Measurements from ENCODE around the gene GYG2.
A peak's percentile ranks its signal among the peaks of the same experiment; 100 is the strongest.
"Not testable (repeated sequence)": the region's sequence is repeated elsewhere in the genome, so short reads cannot be mapped to it uniquely, and the experiment has no call there.

GYG2 gene

DNA sequence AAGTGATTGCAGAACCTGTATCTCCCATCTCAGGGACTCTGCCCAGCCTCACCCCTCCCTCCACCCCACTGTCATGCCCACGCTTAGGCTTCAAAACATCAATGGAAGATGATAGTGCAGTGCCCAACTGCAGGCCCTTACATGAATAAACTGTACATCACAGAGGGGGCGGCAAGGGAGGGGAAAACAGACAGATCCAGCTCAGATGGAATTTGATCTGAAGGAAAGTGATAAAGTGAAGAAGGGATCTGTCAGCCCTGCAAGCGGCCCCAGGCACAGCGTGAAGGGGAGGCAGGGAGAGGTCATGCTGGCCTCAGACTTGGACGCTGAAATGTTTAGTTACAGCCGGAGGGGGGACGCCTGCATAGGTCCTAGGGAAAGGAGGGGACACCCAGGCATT lies 38.5 kb downstream of the GYG2 start:
- no peak for DNase-seq (ENCODE audit: low read depth in 2 of 2)

DNA sequence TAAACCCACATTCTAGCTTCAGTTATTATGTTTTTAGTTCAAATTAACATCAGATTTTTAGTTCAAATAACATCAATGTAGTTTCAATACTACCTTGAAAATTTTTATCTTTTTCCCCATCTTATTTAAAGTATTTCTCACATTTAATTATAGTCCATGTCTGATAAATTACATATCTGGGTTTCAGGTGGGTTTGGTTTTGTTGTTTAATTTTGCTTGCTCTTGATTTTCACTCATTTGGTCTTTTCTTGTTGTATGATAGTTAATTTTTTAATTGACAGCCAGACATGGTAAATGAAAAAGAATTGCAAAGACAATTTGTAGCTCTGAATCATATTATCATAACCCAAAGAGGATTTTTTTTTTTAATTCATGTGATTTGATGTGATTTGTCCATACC lies 41.9 kb downstream of the GYG2 start:
- DNase-seq (ENCODE audit: low read depth in 2 of 2) = no peak

DNA sequence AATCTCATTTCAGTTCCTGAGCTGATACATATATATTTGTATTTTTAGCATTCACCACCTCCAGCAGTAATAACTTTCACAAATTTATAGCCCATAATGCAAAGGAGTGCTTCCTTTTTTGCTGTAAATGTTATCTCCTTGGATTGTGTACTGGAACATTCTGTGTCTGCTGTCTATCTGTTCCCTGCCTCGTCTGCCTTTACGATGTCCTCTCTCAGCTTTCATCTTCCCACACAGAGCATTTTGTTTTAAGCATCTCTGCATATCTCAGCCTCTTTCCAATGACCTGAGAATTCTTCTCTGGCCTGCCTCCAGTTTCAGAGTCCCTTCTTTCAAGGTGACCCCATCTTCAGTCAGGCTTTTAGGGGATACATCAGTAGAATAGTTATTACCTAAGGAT lies 43.1 kb downstream of the GYG2 start:
- no peak for DNase-seq (ENCODE audit: low read depth in 2 of 2)

DNA sequence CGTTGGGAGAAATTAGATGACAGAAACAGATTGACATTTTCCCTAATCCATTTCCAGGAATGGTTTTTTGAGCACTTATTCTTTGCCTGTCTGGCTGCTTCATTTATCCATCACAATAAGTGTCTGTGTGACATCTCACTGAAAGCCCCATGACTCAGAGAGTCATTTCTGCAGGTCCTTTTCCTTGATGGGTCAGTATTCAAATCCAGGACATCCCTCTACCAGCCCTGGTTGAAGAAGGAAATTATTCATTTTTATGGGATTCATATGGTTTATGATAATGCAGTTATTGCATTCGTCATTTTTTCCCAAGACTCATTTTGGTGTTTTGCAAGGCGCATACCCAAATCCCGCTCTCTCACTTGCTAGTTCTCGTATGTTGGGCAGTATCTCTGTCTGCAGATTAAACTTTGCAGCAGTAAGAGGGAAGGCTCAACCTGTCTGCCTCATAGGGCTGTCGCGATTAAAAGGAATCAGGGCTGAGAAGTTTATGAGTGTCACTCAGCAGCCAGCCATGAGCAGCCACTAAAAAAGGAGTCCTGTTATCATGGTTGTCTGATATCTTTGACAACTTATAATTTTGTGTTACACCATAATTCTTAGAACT lies 44.0 kb downstream of the GYG2 start:
- DNase-seq (ENCODE audit: low read depth in 2 of 2) = no peak

DNA sequence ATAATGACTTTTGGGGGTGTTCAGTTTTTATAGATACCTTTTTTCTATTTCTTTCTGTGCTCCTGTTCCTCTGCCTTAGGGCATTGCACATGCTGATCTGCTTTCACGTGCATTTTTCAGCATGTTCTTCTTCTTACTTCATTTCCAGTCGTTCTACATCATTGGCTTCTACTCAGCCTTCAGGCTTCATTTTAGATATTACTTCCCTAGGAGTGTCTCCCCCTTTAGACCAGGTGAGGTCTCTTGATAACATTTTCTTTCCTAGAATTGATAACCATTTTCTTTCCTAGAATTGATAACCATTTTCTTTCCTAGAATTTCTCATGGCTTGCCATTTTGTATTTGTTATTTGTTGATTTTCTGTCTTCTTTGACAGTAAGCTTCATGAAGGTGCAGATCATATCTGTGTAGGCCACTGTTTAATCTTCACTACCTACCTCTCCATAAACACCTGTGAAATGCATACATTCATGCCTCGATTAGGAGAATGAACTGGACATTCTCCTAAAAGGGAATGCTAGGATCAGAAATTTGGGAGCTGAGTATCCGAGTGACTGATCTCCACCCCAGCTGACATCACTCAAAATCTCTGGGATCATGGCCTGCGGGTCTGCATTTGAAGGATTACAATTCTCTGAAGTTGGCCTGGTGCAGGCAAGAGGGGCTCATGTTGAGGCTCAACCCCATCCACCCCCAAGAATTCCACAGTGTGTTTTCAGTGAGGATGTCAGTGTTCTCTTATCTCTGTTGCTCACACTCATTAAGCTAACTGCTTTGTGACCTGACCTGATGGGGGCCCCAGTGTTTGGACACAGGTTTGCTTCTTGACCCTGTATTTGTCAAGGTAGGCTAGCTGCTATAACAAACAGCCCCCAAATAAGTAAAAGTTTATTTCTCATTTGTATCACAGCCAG lies 45.7 kb downstream of the GYG2 start:
- no peak for DNase-seq (ENCODE audit: low read depth in 2 of 2)

DNA sequence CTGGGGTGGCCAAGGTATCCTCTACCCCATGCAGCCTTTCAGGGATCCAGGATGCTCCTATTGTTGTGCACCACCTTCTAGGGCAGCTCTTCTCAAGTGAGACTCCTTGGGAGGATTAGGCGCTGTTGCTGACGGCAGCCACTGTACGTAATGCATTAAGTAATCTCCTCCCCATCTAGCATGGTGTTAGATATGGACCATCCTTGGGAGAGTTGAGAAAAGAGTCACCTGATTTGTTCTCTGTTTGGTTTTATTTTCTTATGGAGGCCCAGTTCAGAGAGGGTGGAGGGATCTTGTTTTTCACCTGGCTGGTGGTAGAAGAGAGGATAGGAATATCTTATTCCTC lies 46.4 kb downstream of the GYG2 start:
- DNase-seq (ENCODE audit: low read depth in 2 of 2) = no peak

DNA sequence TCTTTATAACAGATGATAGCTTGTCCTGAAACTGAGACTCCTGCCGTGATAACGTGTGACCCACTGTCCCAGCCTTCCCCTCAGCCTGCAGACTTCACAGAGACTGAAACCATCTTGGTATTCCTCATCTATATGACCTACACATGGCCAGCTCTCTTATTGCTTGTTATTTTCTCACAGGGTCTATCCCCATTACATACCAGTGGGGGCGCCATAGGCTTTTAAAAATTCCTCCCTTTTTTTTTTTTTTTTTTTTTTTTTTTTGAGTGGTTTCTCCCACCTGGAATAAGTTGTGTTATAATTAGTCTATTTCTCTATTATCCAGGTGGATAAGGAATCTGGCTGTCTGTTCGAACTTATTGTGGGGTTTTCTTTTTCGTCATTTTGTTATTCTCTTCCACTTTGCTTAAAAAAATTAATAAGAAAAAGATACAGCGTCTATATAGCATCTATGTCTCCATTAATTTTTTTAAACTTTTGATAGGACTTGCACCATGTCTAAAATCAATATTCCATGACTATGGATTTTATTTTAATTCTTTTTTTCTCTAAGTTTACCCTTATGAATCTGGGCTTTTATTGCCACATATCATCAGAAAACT lies 47.2 kb downstream of the GYG2 start:
- peak in 1 of 2 donors; percentile 2 for DNase-seq (ENCODE audit: low read depth in 2 of 2)

DNA sequence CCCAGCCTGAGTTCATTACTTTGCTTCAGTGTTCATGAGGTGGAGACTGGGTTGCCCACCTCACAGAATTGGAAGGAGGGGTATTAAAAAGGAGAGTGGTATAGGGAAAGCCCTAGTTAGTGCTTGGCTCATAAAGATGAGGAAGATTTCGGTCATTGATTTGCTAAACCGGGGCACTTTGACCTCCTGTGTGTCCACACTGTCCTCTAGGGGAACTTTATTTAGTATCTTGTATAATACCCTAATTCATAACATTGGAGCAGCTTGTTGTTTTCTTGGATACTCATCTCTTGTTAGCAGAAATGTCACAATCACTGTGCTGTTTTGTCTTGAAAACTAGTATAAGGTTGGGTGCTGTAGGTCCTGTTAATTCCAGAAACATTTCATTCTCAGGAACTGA lies 49.8 kb downstream of the GYG2 start:
- no peak for DNase-seq (ENCODE audit: low read depth in 2 of 2)

DNA sequence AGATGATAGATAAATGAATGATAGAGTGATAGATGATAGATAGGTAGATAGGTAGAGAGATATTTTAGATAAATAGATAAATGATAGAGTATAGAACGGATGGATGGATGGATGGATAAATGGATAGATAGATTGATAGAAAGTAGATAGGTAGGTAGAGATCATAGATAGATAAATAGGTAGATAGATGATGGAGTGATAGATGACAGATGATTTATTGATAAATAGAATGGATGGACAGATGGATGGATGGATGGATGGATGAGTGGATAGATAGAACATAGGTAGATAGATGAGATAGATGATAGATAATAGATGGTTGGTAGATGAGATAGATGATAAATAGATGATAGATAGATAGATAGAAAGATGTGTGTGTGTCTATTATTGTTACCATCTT lies 50.9 kb downstream of the GYG2 start:
- no peak for DNase-seq (ENCODE audit: low read depth in 2 of 2)

DNA sequence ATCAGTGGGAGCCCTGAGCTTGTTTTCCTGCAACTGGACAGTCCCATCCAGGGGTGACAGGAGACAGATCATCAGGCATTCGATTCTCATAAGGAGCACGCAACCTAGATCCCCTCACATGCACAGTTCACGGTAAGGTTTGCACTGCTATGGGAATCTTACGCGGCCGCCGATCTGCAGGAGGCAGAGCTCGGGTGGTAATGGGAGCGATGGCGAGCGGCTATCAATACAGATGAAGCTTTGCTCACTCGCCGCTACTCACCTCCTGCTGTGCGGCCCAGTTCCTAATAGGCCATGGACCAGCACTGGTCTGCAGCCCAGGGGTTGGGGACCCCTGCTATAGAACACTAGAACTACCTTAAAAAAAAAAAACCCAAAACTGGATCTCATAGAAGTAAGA lies 55.0 kb downstream of the GYG2 start:
- DNase-seq (ENCODE audit: low read depth in 2 of 2) = no peak

DNA sequence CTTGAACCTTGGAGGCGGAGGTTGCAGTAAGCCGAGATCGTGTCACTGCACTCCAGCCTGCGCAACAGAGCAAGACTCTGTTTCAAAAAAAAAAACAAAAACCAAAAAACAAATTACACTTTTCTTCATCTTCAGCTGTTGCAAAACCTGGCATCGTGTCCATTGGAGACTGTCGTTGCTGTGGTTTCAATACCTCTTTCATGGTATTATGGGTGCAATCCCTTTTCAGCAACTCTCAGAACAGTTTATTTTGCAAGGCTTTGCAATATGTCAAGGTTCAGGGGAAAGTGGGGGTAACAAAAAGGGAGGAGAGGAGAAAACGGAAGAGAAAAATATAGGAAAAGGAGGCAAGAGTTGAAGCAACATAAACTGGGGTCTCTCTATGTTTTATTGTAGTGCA lies 59.6 kb downstream of the GYG2 start:
- no peak for DNase-seq (ENCODE audit: low read depth in 2 of 2)

DNA sequence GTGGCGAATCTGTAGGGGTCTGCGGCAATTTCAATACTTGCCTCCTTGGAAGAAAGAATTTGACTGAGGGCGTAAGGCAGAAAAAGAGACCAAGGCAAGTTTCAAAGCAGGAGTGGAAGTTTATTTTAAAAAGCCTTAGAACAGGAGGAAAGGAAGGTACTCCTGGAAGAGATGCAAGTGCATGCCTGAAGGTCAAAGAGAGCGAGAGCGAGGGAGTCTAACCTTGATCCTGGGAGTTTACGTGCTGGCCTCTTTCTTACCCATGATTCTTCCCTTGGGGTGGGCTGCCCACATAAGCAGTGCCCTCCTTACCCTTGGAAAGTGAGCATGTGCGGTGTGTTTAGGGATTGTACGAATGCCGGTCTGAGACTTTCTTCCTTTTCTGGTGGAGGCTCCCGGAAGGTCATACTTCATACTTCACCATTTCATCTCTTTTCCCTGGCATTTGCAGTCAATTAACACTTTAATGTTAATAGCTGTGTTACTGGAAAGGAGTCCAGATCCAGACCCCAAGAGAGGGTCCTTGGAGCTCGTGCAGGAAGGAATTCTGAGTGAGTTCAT lies 60.4 kb downstream of the GYG2 start:
- DNase-seq (ENCODE audit: low read depth in 2 of 2) = no peak

DNA sequence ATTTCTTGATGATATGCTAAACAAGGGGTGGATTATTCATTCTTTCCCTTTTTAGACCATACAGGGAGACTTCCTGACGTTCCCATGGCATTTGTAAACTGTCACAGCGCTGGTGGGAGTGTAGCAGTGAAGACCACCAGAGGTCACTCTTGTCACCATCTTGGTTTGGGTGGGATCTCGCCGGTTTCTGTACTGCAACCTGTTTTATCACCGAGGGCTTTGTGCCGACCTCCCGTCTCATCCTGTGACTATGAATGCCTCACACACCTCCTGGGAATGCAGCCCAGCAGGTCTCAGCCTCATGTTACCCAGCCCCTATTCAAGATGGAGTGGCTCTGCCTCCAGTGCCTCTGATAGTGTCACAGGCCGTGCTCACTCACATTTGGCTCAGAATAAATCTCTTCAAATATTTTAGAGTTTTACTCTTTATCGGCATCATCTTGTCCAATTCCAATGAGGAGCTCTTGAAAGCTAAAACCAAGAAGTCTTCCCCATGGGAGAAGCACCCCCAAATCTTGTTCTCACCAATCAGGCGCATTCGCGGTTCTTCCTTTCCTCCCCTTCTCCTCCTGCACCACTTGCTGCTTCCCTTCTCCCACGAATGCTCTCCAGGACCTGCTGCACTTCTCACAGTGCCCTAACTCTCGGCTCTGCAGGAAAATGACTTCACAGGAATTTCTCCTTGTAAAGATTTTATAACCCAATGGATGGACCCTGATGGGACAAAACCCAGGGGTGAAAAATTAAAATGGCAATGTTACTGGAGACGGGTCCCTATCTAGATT lies 61.2 kb downstream of the GYG2 start:
- not testable (repeated sequence) for DNase-seq (ENCODE audit: low read depth in 2 of 2)

DNA sequence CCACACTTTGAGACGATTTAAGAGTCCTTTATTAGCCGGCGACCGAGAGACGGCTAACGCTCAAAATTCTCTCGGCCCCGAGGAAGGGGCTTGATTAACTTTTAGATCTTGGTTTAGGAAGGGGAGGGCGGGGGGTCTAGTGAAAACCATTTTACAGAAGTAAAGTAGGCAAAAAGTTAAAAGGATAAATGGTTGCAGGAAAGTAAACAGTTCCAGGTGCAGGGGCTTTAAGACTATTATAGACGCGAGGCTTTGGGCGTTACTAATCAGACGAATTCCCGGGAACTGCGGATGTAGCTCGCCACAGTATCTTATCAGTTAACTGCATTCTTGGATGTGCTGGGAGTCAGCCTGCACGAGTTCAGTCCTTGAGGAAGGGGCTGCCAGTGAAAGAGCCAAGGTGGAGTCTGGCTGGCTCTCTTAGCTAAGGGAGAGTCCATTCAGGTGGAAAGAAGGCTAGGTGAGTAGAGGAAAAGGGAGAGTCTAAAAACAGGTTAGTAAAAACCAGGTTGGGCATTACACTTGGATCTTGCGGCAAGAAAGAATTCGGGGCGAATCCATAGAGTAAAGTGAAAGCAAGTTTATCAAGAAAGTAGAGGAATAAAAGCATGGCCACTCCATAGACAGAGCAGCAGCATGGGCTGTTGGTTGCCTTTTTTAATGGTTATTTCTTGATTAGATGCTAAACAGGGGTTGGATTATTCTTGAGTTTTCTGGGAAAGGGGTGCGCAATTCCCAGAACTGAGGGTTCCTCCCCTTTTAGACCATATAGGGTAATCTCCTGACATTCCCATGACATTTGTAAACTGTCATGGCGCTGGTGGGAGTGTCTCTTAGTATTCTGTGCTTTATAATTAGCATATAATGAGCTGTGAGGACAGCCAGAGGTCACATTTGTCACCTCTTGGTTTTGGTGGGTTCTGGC lies 62.1 kb downstream of the GYG2 start:
- not testable (repeated sequence) for DNase-seq (ENCODE audit: low read depth in 2 of 2)

DNA sequence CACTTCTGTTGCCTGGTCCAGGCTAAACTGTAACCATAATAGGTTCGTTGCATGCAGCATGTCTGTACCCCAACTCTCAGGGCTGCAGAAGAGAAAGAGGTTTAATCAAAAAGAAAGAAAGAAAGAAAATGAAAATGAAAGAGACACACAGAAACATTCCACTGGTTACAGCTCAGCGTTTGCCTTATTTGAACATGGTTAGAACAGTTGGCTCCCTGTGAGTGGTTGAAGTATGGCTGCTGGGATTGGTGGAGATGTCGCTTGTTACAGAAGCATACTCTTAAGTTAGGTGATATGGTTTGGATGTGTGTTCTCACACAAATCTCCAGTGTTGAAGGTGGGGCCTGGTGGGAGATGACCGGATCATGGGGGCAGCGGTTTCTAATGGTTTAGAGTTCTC lies 64.1 kb downstream of the GYG2 start:
- DNase-seq (ENCODE audit: low read depth in 2 of 2) = no peak

DNA sequence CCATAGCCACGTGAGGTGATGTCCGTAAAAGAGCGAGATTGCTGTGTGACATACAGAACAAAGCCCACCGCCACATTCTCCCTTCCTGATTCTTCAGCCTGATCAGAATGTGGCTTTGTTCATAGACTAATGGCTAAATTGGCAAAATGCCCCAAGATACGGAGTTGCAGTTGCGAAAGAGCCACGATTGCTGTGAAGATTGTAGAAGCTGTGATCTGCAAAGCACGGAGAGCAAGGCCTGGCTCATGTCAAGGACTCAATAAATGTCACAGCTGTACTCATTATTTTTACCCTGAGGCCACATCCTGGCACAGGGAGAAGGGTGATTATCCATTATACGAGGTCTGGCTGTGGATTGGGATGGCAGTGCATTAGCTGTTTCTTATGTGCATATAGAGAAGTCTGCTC lies 66.2 kb downstream of the GYG2 start:
- DNase-seq (ENCODE audit: low read depth in 2 of 2) = no peak

DNA sequence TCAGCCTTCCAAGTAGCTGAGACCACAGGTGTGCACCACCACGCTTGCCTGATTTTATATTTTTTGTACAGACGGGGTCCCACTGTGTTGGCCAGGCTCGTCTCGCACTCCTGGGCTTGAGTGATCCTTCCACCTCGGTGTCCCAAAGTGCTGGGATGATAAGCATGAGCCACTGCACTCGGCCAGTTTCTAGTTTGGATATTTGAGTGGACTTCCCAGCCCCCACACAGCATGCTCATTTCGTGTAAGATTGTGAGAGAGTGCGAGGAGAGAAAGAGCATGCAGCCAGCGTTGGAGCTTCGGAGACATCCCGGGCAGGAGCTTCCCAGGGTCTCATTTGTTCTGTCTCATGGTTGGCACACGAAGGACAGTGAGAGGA lies 68.6 kb downstream of the GYG2 start:
- DNase-seq (ENCODE audit: low read depth in 2 of 2) = no peak

DNA sequence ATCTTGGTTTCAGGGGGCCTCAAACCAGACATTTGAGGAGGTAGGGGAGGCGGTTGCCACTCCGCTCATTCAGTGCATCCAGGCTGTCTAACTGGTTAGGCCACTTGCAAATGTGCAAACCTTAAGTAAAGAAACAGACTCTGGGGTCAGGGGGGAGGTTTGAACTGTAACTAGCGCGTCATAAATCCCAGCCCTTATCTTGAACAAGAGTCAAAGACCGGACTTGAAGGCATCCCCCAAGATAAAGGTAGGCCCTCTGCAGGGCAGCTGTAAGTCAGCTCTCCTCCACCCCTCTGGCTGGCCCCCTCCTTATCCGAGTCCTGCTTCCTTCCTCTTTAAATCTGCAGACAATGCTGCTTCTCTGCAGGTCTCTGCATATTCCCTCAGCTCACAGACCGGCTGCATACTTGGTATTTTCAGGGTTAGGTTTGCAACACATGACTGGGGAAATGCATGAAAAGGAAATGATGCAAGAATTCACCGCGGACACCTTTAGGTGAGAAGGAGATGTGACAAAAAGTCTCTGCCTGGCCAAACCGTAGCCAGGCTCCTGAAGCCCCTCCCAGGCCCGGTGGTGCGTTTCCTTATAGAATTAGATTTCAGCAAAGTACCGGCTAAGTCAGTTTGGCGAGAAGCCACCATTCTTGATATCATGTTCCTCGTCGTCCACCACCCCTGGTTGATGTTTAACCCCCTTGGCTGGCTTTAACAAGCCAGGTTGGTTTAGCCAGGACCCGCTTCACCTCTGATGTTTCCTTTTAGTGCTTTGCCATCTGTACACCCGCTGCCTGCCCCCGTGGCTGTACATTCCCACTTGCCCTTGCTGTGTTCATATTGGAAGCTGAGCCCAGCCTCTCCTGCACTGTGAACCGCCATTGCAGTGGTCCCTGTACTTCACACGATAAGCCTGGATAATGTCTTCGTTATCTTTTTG lies 69.2 kb downstream of the GYG2 start:
- not testable (repeated sequence) for DNase-seq (ENCODE audit: low read depth in 2 of 2)

DNA sequence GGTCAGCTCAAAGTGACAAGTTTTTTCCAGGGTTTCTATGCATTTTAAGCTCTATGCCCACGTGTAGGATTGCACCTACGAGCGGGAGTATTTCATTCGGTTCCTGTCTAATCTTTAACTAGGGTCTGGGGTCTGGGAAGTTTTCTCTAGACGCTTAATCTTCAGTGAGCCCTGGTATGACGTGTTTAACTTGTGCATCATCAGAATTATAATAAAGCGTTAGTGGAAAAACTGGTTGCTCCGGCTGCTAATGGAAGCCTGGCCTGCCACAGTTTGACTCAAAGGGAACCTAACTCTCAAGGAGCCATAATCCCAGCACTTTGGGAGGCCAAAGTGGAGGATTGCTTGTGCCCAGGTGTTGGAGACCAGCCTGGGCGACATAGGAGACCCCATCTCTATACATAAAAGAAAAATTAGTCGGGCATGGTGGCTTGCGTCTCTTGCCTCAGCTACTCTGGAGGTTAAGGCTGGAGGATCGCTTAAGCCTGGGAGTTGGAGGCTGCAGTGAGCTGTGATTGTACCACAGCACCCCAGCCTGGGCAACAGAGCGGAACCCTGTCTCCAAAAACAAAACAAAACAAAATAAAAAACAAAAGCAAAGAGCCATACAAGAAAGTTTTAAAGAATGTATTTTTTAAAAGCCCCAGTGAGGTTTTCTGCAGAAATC lies 70.2 kb downstream of the GYG2 start:
- DNase-seq (ENCODE audit: low read depth in 2 of 2) = no peak

Data from stimulated activated CD4-positive, alpha-beta T cell treated with anti-CD3 and anti-CD28 coated beads, Interleukin-4, amount 100 ng/mL, for 48 hours (primary cell).